Measurements from ENCODE around the gene ARSB. TPM values are rescaled to one million over a fixed set of nuclear protein-coding genes. Genes with fewer than 3 reads are reported as not detected.

ARSB gene
- total RNA-seq, 1 donor: 38.4 TPM

DNA sequence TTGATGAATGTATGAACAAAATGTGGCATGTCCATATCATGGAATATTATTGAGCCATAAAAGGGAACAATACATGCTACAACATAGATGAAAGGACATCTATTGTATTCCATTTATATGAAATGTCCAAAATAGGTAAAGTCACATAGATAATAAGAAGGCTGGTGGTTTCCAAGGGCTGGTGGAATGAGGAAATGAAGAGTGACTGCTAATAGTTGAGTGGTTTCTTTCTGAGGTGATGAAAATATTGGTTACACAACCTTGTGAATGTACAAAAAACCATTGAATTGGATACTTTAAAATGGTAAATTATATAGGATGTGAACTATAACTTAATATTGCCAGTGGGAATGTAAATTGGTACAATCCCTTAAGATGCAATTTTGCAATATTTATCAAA lies 5.2 kb downstream of the ARSB start:
- TF ChIP-seq, protein P1, sequence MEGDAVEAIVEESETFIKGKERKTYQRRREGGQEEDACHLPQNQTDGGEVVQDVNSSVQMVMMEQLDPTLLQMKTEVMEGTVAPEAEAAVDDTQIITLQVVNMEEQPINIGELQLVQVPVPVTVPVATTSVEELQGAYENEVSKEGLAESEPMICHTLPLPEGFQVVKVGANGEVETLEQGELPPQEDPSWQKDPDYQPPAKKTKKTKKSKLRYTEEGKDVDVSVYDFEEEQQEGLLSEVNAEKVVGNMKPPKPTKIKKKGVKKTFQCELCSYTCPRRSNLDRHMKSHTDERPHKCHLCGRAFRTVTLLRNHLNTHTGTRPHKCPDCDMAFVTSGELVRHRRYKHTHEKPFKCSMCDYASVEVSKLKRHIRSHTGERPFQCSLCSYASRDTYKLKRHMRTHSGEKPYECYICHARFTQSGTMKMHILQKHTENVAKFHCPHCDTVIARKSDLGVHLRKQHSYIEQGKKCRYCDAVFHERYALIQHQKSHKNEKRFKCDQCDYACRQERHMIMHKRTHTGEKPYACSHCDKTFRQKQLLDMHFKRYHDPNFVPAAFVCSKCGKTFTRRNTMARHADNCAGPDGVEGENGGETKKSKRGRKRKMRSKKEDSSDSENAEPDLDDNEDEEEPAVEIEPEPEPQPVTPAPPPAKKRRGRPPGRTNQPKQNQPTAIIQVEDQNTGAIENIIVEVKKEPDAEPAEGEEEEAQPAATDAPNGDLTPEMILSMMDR (IDR thresholded peaks at IDR 0.05; ENCODE audit: extremely low read depth, low read depth, low read length): no peak
- H3K27me3 ChIP-seq (ENCODE audit: insufficient read depth, low read length): no peaks in the 10 kb centered on the region
- H3K27ac ChIP-seq (ENCODE audit: low read depth, low read length): no peak overlapping the region
- H3K79me2 ChIP-seq (ENCODE audit: insufficient read depth, low read length): peaks cover 60% of the 10 kb centered on the region
- H3K9me3 ChIP-seq (ENCODE audit: low read depth, low read length): no peaks in the 10 kb centered on the region
- no peak overlapping the region for H3K4me3 ChIP-seq (ENCODE audit: insufficient read depth, low read length)
- no peaks in the 10 kb centered on the region for H3K36me3 ChIP-seq (ENCODE audit: insufficient read depth, low read length)
- H3K4me1 ChIP-seq (ENCODE audit: insufficient read depth, low read length): peaks cover 24% of the 10 kb centered on the region
- no peak for DNase-seq (ENCODE audit: insufficient read length, low spot score, missing footprints)
- H2AFZ ChIP-seq (ENCODE audit: low read length): no peak overlapping the region
- H4K20me1 ChIP-seq (ENCODE audit: insufficient read depth, low read length): no peaks in the 10 kb centered on the region
- H3K4me2 ChIP-seq (ENCODE audit: insufficient read depth, low read length): no peak overlapping the region

- H2AFZ ChIP-seq (ENCODE audit: low read length): no peak overlapping the region
- H3K9me3 ChIP-seq (ENCODE audit: low read depth, low read length): no peaks in the 10 kb centered on the region
- no peak overlapping the region for H3K4me3 ChIP-seq (ENCODE audit: insufficient read depth, low read length)
- no peak overlapping the region for H3K27ac ChIP-seq (ENCODE audit: low read depth, low read length)
- TF ChIP-seq, protein P1 (IDR thresholded peaks at IDR 0.05; ENCODE audit: extremely low read depth, low read depth, low read length): no peak
- peaks cover 24% of the 10 kb centered on the region for H3K4me1 ChIP-seq (ENCODE audit: insufficient read depth, low read length)
- no peak overlapping the region for H3K4me2 ChIP-seq (ENCODE audit: insufficient read depth, low read length)
- H4K20me1 ChIP-seq (ENCODE audit: insufficient read depth, low read length): no peaks in the 10 kb centered on the region
- DNase-seq (ENCODE audit: insufficient read length, low spot score, missing footprints): no peak
- no peaks in the 10 kb centered on the region for H3K27me3 ChIP-seq (ENCODE audit: insufficient read depth, low read length)
- H3K36me3 ChIP-seq (ENCODE audit: insufficient read depth, low read length): no peaks in the 10 kb centered on the region
- H3K79me2 ChIP-seq (ENCODE audit: insufficient read depth, low read length): peaks cover 66% of the 10 kb centered on the region
These were observed 5.9 kb downstream of the ARSB start for GRCh38 chr5:78979117-78979742.

- H3K9me3 ChIP-seq (ENCODE audit: low read depth, low read length): no peaks in the 10 kb centered on the region
- TF ChIP-seq, protein P1 (IDR thresholded peaks at IDR 0.05; ENCODE audit: extremely low read depth, low read depth, low read length): no peak
- H3K79me2 ChIP-seq (ENCODE audit: insufficient read depth, low read length): peaks cover 66% of the 10 kb centered on the region
- no peaks in the 10 kb centered on the region for H3K36me3 ChIP-seq (ENCODE audit: insufficient read depth, low read length)
- no peak overlapping the region for H3K4me3 ChIP-seq (ENCODE audit: insufficient read depth, low read length)
- H2AFZ ChIP-seq (ENCODE audit: low read length): no peak overlapping the region
- peaks cover 8% of the 10 kb centered on the region for H3K4me1 ChIP-seq (ENCODE audit: insufficient read depth, low read length)
- H4K20me1 ChIP-seq (ENCODE audit: insufficient read depth, low read length): no peaks in the 10 kb centered on the region
- no peaks in the 10 kb centered on the region for H3K27me3 ChIP-seq (ENCODE audit: insufficient read depth, low read length)
- H3K4me2 ChIP-seq (ENCODE audit: insufficient read depth, low read length): no peak overlapping the region
- no peak overlapping the region for H3K27ac ChIP-seq (ENCODE audit: low read depth, low read length)
- DNase-seq (ENCODE audit: insufficient read length, low spot score, missing footprints): no peak
These were observed 10.1 kb downstream of the ARSB start for GRCh38 chr5:78975035-78975434.

DNA sequence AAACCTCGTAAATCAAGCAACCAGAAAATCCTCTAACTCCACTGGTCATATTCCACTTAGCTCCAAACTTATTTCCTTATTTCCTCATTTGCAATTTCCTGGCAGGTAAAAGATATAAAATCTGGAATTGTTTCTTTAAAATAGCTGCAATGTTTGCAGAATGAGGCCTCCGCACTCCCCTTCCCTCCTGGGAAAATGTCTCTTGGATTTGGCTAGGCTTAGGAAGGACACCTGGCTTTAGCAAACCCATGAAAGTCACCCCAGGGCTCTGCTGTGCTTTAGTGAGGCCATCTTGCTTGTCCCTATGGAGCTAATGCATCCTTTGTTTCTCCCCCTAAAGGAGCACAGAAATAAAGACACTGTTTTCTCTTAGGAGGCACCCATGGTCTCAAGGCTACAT lies 10.5 kb downstream of the ARSB start:
- peaks cover 8% of the 10 kb centered on the region for H3K4me1 ChIP-seq (ENCODE audit: insufficient read depth, low read length)

More for the DNA sequence above, 10.5 kb downstream of the ARSB start:
- H3K9me3 ChIP-seq (ENCODE audit: low read depth, low read length): no peaks in the 10 kb centered on the region
- no peak for DNase-seq (ENCODE audit: insufficient read length, low spot score, missing footprints)
- H2AFZ ChIP-seq (ENCODE audit: low read length): no peak overlapping the region
- H3K79me2 ChIP-seq (ENCODE audit: insufficient read depth, low read length): peaks cover 62% of the 10 kb centered on the region
- no peak overlapping the region for H3K4me2 ChIP-seq (ENCODE audit: insufficient read depth, low read length)
- no peak overlapping the region for H3K27ac ChIP-seq (ENCODE audit: low read depth, low read length)
- TF ChIP-seq, protein P1 (IDR thresholded peaks at IDR 0.05; ENCODE audit: extremely low read depth, low read depth, low read length): no peak
- no peaks in the 10 kb centered on the region for H3K36me3 ChIP-seq (ENCODE audit: insufficient read depth, low read length)
- no peak overlapping the region for H3K4me3 ChIP-seq (ENCODE audit: insufficient read depth, low read length)
- H4K20me1 ChIP-seq (ENCODE audit: insufficient read depth, low read length): no peaks in the 10 kb centered on the region
- H3K27me3 ChIP-seq (ENCODE audit: insufficient read depth, low read length): no peaks in the 10 kb centered on the region
